ENCODE data around the gene TNFRSF4.
"Not testable (repeated sequence)": the region's sequence is repeated elsewhere in the genome, so short reads cannot be mapped to it uniquely, and the experiment has no call there.

The TNFRSF4 gene

DNA sequence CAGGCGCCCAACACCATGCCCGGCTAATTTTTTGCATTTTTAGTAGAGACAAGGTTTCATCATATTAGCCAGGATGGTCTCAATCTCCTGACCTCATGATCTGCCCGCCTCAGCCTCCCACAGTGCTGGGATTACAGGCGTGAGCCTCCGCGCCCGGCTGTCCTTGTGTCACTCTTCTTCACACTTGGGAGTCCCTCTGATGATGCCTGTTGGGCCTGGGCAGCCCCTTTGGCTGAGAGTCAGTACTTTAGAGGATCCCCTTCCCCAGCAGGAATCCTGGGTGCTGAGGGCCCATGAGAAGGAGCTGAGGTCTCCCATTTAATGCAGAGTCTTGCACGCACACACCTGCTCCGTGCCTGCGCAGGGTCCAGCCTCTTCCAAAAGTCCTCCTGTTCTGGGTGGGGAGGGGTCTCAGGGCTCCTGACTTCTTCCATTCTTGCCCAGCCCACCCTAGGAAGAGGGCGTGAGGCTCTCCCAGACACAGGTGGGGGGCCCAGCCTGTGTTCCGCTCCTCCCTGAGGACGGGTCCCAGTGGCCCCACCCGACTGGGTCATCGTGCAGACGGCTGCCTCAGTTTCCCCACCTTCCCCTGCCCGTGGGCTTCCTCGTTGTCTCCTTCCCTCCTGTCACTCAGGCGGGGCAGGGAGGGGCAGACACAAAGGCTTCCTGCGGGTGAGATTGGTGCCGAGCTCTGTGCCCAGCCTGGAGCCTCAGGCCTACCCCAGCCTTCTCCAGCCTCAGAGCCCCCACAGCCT is 36.3 kb downstream of the TNFRSF4 start:
- Histone ChIP-seq H3K36me3 (no peaks in the 10 kb centered on the region), H3K4me3 (no peak overlapping the region), H3K27ac (no peak overlapping the region), H3K4me1 (peaks cover 0 to 9% (median 0%) of the 10 kb centered on the region in 4 donors), H3K27me3 (peaks cover 0 to 88% of the 10 kb centered on the region in 2 donors), H3K9me3 (no peaks in the 10 kb centered on the region)
- TF ChIP-seq, protein P1, sequence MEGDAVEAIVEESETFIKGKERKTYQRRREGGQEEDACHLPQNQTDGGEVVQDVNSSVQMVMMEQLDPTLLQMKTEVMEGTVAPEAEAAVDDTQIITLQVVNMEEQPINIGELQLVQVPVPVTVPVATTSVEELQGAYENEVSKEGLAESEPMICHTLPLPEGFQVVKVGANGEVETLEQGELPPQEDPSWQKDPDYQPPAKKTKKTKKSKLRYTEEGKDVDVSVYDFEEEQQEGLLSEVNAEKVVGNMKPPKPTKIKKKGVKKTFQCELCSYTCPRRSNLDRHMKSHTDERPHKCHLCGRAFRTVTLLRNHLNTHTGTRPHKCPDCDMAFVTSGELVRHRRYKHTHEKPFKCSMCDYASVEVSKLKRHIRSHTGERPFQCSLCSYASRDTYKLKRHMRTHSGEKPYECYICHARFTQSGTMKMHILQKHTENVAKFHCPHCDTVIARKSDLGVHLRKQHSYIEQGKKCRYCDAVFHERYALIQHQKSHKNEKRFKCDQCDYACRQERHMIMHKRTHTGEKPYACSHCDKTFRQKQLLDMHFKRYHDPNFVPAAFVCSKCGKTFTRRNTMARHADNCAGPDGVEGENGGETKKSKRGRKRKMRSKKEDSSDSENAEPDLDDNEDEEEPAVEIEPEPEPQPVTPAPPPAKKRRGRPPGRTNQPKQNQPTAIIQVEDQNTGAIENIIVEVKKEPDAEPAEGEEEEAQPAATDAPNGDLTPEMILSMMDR (IDR thresholded peaks at IDR 0.05), result no peak
- intact Hi-C loops (cut with DNase I; ENCODE audit: low total_unique reads), result no loop called here
- DNase-seq, result no peak

DNA sequence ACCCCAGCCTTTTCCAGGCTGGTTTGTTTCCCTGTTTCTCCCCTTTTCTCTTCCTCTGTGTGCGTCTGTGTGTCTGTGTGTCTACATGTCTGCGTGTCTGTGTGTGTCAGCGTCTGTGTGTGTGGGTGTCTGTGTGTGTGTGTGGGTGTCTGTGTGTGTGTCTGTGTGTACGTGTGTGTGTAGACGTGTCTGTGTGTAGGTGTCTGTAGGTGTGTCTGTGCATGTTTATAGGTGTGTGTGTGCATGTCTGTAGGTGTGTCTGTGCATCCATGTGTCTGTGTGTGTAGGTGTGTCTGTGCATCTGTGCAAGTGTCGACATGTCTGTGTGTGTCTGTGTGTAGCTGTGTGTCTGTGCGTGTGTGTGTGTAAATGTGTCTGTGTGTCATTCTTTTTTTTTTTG is 37.0 kb downstream of the TNFRSF4 start:
- Histone ChIP-seq H3K4me3 (no peak overlapping the region), H3K27me3 (peaks cover 0 to 88% of the 10 kb centered on the region in 2 donors), H3K36me3 (no peaks in the 10 kb centered on the region), H3K4me1 (peaks cover 0 to 9% (median 0%) of the 10 kb centered on the region in 4 donors), H3K27ac (no peak overlapping the region), H3K9me3 (no peaks in the 10 kb centered on the region)
- intact Hi-C loops (cut with DNase I; ENCODE audit: low total_unique reads), result no loop called here
- DNase-seq, result no peak
- TF ChIP-seq, protein P1 (IDR thresholded peaks at IDR 0.05), result no peak

DNA sequence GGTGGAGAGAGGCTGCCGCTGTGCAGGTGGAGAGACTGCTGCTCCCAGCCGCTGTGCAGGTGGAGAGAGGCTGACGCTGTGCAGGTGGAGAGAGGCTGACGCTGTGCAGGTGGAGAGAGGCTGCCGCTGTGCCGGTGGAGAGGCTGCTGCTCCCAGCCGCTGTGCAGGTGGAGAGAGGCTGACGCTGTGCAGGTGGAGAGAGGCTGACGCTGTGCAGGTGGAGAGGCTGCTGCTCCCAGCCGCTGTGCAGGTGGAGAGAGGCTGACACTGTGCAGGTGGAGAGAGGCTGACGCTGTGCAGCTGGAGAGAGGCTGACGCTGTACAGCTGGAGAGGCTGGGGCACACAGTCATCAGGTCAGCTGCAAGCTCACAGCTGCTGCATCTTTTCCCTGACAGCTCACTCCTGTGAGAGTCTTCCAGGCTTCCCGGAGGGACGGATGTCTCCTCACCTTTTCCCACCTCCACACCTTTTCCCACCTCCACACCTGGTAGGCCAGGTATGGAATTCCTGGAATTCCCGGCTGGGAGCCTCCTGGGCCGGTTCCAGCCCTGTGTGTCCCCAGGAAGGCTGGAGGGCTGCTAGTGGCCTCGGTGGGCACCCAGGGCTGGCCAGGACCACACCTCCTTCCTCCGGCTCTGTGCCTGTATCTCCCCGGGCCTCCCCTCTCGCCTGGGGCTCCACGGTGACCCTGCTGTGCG is 37.7 kb downstream of the TNFRSF4 start:
- H3K9me3 ChIP-seq; H3K27ac ChIP-seq; DNase-seq; intact Hi-C loops (cut with DNase I; ENCODE audit: low total_unique reads); H3K36me3 ChIP-seq; H3K4me1 ChIP-seq; H3K4me3 ChIP-seq: not testable (repeated sequence)
- H3K27me3 ChIP-seq, result peaks cover 0 to 90% of the 10 kb centered on the region in 2 donors

DNA sequence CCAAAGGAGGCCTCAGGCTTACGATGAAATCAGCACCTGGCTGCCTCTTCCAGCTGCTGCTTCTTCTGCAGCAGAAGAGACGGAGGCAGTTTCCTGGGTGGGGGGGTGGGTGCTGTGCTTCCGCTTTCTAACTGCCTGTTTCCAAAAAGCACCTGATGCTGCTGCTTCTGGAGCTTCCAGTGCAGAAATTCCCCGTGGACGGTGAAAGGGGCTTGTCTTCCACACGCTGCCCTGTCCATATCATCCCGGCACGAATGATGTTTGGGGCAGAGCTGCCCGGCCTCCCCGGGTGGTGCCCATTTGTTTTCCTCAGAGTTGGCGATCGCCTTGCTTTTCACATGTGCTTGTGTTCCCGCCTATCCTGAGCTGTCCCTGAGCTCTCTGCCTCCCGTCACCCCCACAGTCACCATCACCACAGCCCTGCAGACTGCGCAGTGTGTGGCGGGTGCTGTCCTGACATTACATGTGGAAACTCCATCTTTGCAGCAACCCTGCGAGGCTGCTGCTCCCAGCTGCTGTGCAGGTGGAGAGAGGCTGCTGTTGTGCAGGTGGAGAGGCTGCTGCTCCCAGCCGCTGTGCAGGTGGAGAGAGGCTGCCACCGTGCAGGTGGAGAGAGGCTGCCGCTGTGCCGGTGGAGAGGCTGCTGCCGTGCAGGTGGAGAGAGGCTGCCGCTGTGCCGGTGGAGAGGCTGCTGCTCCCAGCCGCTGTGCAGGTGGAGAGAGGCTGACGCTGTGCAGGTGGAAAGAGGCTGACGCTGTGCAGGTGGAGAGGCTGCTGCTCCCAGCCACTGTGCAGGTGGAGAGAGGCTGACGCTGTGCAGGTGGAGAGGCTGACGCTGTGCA is 38.5 kb downstream of the TNFRSF4 start:
- intact Hi-C loops (cut with DNase I; ENCODE audit: low total_unique reads), result no loop called here
- H3K27me3 ChIP-seq, result peaks cover 0 to 90% of the 10 kb centered on the region in 2 donors

DNA sequence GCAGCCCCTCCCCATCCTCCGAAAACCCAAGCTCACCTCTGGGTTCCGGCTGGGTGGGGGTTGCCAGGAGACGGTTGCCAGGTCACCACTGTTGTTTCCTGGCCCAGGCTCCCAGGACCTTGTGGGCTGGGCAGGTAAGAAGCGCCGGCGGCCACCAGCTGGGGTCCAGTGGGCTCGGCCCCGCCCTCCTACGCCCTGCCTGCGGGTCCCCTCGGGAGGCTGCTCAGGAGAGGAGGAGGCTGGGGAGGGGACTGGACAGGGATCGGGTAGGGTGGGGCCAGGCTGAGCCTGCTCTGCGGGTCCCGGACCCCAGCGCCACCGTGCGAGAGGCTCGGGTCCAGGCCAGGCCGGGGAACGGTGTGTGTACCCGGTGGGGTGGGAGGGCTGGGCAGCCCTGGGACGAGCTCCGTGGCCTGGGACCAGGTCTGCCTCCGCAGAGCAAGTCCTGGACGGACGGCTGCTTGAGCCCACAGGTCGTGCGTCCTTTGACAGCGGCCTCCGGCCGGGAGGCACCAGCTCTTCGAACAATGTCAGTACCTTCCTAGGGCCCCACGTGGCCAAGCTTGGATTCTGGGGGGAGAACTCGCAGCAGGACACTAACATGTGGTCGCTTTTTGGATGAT is 40.0 kb downstream of the TNFRSF4 start, which contains the start of gene TTLL10:
TTLL10 (plus strand) TSS at position 88 of the 623 bp plus-strand sequence. CDS start 5,336 bp downstream, outside the sequence.
- no peaks in the 10 kb centered on the region for H3K36me3 ChIP-seq
- TF ChIP-seq, protein P1 (IDR thresholded peaks at IDR 0.05), result no peak
- H3K9me3 ChIP-seq, result no peaks in the 10 kb centered on the region
- H3K4me1 ChIP-seq, result peaks cover 0 to 9% (median 0%) of the 10 kb centered on the region in 4 donors
- intact Hi-C loops (cut with DNase I; ENCODE audit: low total_unique reads), result no loop called here
- DNase-seq, result peak in 1 of 2 donors; percentile 56
- H3K27me3 ChIP-seq, result peaks cover 0 to 90% of the 10 kb centered on the region in 2 donors
- no peak within 1 kb of the TSS for H3K4me3 ChIP-seq
- H3K27ac ChIP-seq, result no peak within 1 kb of the TSS

More for the DNA sequence above, 38.5 kb downstream of the TNFRSF4 start:
- no peak overlapping the region for H3K4me3 ChIP-seq
- H3K36me3 ChIP-seq, result no peaks in the 10 kb centered on the region
- TF ChIP-seq, protein P1 (IDR thresholded peaks at IDR 0.05), result no peak
- no peaks in the 10 kb centered on the region for H3K9me3 ChIP-seq
- H3K4me1 ChIP-seq, result peaks cover 0 to 9% (median 0%) of the 10 kb centered on the region in 4 donors
- DNase-seq, result no peak
- no peak overlapping the region for H3K27ac ChIP-seq

Data from tibial artery (tissue), 4 donors.